Hippocampal formation (tissue), 2 donors: ENCODE measurements around the gene KCNK2.

ENCODE experiments used
- DNase-seq, 2 donors: peaks; one replicate each; lab custom pipeline; 2025; lab: John Stamatoyannopoulos, UW

Gene KCNK2

GRCh38 chr1:215095524-215095923 lies 13.0 kb downstream of the KCNK2 start:
- DNase-seq: no peak

GRCh38 chr1:215101511-215101910 lies 19.0 kb downstream of the KCNK2 start:
- DNase-seq: no peak

DNA sequence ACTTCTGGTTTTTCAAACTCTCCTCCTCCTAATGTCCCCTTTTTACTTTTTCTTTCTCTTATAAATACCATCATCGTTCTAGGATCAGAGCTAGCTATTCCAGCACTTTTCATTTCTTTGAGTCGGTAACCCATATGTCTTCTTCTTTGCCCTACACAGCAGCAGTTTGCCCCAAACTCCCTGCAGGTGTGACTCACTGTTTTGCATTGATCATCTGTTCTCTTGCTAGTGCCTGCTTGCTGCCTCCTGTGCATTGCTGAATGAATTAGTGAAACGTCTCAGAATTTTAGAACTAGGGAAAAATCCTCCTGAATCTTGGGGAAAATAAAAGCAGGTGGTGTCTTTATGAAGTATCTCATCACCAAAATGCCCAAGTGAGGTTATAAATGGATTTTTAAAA lies 21.7 kb downstream of the KCNK2 start:
- DNase-seq: peak in 1 of 2 donors; percentile 19

- no peak for DNase-seq
These were observed 23.5 kb downstream of the KCNK2 start for GRCh38 chr1:215106067-215106466.

DNA sequence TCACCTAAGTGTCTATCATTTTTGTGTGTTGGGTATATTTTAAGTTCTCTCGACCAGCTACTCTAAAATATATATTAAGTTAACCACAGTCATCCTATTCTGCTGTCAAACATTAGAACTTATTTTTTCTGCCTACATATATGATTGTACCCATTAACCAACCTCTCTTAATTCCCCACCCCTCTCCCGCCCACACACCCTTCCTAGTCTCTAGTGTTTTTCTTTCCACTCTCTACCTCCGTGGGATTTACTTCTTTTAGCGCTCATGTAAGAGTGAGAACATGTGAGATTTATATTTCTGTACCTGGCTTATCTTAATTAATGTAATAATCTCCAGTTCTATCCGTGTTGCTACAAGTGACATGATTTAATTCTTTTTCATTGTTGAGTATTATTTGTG lies 26.6 kb downstream of the KCNK2 start:
- no peak for DNase-seq

- no peak for DNase-seq
These were observed 29.4 kb downstream of the KCNK2 start for GRCh38 chr1:215111916-215112315.

- DNase-seq: no peak
These were observed 31.2 kb downstream of the KCNK2 start for GRCh38 chr1:215113776-215114153.

GRCh38 chr1:215114154-215114933 lies 31.8 kb downstream of the KCNK2 start:
- DNase-seq: no peak

DNA sequence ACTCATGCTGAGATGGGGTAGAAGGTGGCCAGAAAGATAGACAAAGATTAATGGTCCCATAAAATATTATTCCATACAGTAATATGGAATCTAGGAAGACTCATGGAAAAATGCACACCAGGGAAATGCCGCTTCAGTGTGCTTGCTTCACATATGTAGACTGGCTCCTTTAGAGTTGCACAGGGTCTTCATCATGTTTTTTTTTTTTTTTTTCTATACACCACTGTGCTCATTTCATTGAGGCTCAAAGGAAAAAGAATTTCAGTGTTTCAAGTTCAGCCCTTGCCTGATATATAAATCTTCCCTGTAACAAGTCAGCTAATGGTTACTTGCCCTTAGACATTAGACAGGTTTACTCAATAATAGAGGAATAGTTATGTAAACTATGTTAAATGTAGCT lies 33.2 kb downstream of the KCNK2 start:
- DNase-seq: no peak

GRCh38 chr1:215118081-215118480 lies 35.5 kb downstream of the KCNK2 start:
- DNase-seq: no peak

GRCh38 chr1:215119056-215119455 lies 36.5 kb downstream of the KCNK2 start:
- DNase-seq: no peak

GRCh38 chr1:215119719-215120365 lies 37.3 kb downstream of the KCNK2 start:
- no peak for DNase-seq

DNA sequence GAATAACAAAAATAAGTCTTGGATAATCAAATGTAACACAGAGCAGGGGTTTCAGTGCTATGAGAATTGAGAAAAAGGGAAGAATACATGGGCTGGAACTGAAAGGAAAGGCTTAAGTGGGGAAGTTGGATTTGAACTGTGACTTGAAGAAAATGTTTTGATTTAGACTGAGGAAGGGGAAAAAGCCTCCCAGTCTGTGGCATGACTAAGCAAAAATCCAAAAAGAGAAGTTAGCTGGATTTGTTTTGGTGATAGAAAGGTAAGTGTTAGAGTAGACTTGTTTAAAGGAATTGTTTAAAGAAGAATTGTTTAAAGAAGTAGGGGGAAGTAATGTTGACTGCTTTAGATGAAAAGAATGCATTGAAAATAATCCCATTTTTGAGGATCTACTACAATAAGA lies 46.0 kb downstream of the KCNK2 start:
- no peak for DNase-seq

DNA sequence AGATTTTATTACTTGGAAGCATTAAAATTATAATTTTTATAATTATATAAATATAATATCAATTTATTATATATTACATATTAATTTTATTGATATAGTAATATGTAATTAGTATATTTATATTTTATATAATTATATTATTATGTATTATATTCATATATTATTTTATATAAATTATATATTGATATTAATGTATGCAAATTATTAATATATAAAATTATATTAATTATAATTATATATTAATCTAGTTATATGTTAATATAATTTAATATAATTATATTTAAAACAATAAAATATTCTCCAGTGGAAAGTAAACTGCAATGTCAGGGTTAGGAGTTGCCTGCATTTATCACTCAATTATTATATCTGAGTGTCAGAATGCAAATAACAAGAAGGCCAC lies 48.8 kb downstream of the KCNK2 start:
- no peak for DNase-seq

- no peak for DNase-seq
These were observed 49.6 kb downstream of the KCNK2 start for GRCh38 chr1:215132156-215132555.

DNA sequence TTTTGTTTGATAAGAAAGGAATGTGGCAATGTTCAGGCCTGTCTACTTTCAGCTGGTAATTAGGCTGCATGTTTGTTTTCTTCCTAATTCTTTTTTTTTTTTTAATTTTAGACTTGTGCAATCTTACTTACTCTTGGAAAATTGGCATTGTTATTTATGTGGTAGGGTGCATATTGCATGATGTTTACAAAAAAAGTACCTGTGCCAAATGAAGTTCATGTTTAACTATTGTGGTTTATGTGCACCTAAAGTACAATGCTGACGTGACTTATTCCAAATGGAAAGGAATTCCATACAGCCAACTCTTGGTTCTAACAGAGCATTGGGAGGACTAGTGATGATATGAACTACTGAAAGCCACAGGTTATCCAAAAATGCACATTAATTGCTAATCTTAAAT lies 51.0 kb downstream of the KCNK2 start:
- no peak for DNase-seq

GRCh38 chr1:215137985-215138384 lies 55.4 kb downstream of the KCNK2 start:
- DNase-seq: no peak

GRCh38 chr1:215140135-215140534 lies 57.6 kb downstream of the KCNK2 start:
- DNase-seq: no peak

GRCh38 chr1:215141460-215141859 lies 58.9 kb downstream of the KCNK2 start:
- DNase-seq: no peak

DNA sequence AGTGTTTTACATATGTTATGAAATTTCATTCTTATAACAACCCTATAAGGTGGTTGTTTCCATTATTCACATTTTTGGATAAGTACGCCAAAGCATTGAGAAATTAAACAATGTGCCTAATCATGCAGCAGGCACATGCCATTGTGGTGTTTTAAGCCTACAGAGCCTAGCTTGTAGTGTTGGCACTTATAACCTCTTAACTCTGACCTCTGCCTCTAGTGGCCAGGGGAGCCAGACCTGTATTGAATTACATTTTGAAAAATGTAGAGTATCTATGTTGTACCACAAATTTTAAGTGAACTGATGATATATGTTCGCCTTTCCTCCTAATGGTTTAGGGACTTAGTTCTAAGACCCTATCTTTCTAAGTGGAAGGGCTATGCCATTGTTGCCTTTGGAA lies 61.0 kb downstream of the KCNK2 start:
- no peak for DNase-seq

DNA sequence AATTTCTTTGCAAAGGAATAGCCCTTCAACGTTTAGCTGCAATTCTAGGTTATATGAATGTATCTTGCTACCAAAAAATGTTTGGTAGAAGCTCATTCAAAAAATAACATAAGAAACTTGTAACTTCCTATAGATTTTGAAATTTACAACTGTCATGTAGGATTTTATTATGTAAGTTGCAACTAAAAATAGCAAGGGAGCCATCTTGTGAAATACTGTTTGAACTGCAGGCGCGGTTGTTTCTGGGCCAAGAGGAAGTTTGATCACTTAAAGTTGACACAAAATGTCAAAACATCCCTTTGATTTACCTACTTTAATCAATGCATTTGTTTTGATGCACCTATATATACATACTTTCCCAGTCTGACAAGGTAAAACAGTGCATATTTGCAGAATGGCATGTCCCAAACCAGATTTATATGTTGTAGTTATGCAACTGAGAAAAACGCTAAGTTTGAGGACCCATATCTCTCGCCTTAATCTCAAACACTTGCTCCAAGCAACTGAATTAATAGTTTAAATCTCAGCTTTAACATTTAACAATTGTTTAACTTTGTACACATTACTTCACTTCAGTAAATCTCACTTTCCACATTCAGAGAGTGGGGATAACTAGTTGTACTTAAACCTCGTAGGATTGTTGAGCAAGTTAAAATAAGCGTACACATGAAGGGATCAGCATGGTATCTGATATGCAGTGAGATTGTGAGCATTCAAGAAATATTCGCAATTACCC lies 63.9 kb downstream of the KCNK2 start:
- DNase-seq: no peak

DNA sequence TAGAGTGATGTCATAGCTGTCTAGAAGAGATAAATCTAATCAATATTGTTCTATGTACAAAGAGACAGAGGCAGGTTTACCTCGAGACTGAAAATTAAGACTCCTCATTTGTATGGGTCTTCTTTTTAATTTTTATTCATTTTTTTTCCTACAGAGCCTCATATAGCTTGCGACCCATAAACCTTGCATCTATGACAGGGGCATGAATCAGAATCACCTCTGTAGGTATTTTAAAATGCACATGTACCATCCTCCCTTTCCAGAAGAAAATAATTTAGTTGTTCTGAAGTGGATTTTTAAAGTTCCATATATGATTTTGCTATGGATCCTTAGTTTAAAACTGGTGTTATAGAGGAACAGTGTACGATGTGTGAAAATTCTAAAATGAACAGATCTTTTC lies 64.5 kb downstream of the KCNK2 start:
- no peak for DNase-seq
